Body of pancreas (tissue), 4 donors: ENCODE data around the gene MSI2. TPM values are rescaled to one million over a fixed set of nuclear protein-coding genes. Genes with fewer than 3 reads are reported as not detected.

Experiments
- ATAC-seq: fragments of 150-250 bp; one replicate; pipeline ENCODE4 v1.9.1; 2016
- DNase-seq, 4 donors: peaks; one replicate each; pipeline ENCODE4 v3.0.0-alpha.2; 2019
- H3K27ac ChIP-seq, 4 donors: fragments of 200-600 bp; sonication (generic); 1 replicate in 3 of 4; 2 replicates in 1 of 4; pipeline versions ENCODE4 v1.5.1 to v1.6.1; 2016 to 2019; ENCODE audit warnings: mild to moderate bottlenecking in 1 of 4, mixed read lengths in 1 of 4, moderate library complexity in 1 of 4
- H3K27me3 ChIP-seq, 2 donors: fragments of 200-600 bp; sonication (generic); one replicate each; pipeline ENCODE4 v1.6.0; 2016; ENCODE audit warnings: mild to moderate bottlenecking in 1 of 2
- H3K36me3 ChIP-seq, 2 donors: fragments of 200-600 bp; sonication (generic); replicated peaks in 1 of 2; 2 replicates each; pipeline ENCODE4 v1.5.1; 2016; ENCODE audit warnings: low read depth in 2 of 2; ENCODE audit not compliant: insufficient read depth in 1 of 2
- H3K4me1 ChIP-seq: fragments of 200-600 bp; sonication (generic); one replicate; pipeline ENCODE4 v1.6.0; 2016
- H3K4me3 ChIP-seq, 2 donors: fragments of 200-600 bp; sonication (generic); 1 replicate in 1 of 2; 2 replicates in 1 of 2; pipeline ENCODE4 v1.5.1; 2016 to 2019
- H3K9me3 ChIP-seq, 3 donors: fragments of 200-600 bp; sonication (generic); 1 replicate in 2 of 3; 2 replicates in 1 of 3; pipeline ENCODE4 v1.5.1; 2016
- CTCF ChIP-seq, 7 experiments: fragments of 450-650 bp in 4 of 7; fragments of 200-600 bp in 3 of 7; sonication (generic) in 3 of 7; IDR thresholded peaks; one replicate each; pipeline ENCODE4 v1.5.1; 2016 to 2019; ENCODE audit warnings: antibody characterized with exemption in 7 of 7
- POLR2A ChIP-seq, 3 donors: fragments of 450-650 bp; IDR thresholded peaks; one replicate each; pipeline ENCODE4 v1.6.1; 2016; ENCODE audit warnings: antibody characterized with exemption in 3 of 3, mild to moderate bottlenecking in 2 of 3
- WGBS, 2 donors: methylation state at CpG; one replicate each; pipeline ENCODE4 v1.1.5; 2017; 5-methylcytosine and 5-hydroxymethylcytosine counted together
- intact Hi-C: fragments of 100-400 bp; cut with DNase I; formaldehyde crosslinking; loops from one replicate; pipeline ENCODE4 v1.15.1; 2023
- total RNA-seq, 2 donors: library from RNA; depleted of rRNA; stranded (reverse); fragments of >200 nt; gene quantifications; one replicate each; pipeline ENCODE4 v1.1.0, GENCODE V29; 2016

The MSI2 gene
- total RNA-seq, 2 donors from 2014 or later: 21.1 to 28.5 TPM

GRCh38 chr17:57697197-57697596 lies 440.9 kb downstream of the MSI2 start:
- TF ChIP-seq CTCF (IDR thresholded peaks at IDR 0.05) (no peak), POLR2A (IDR thresholded peaks at IDR 0.05) (no peak)
- H3K36me3 ChIP-seq: no peaks in the 10 kb centered on the region
- WGBS, 2 donors: 87 to 88% methylated on average over 7 of the region's 7 CpGs
- H3K9me3 ChIP-seq: no peaks in the 10 kb centered on the region
- DNase-seq: no peak
- H3K27ac ChIP-seq: no peak overlapping the region
- no peak for ATAC-seq
- no peak overlapping the region for H3K4me3 ChIP-seq
- H3K27me3 ChIP-seq: no peaks in the 10 kb centered on the region
- no peaks in the 10 kb centered on the region for H3K4me1 ChIP-seq
- intact Hi-C loops: no loop called here

DNA sequence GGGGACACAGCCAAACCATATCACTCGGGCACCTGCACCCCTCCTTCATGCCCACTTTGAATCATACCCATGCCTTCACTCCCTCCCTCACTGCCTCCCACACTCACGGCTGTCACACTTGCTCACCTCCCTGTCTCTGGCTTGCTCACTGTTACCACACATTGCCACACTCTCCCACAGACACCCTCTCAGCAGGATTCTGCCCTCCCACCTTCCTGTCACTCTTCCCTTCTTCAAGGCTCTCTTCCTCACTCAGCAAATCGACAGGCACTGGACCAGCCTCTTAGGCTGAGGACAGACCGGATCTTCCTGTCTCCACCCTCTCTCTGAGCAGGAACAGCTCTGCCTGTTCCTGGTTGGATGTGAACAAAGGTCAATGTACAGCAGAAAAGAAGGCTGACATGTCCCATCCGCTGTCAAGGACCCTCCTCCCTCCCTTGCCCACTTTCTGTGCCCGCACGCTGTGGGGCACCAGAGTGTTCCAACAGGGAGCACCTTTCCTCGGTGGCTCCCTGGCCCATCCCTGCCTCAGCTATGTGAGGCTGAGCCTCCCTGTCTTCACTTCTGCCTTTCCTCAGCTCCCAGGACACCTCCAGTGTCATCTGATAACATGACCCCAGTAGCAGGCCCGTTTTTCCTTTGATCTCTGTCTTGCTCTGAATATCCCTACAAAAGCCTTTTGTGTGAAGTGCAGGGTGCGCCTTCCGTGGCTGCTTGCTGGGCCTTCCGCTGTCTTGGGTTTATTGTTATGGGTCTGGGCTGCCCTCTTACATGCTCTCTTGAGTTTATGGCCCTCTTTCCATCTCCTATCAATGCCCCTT lies 441.8 kb downstream of the MSI2 start:
- no peak overlapping the region for H3K4me3 ChIP-seq
- H3K4me1 ChIP-seq: no peaks in the 10 kb centered on the region
- ATAC-seq: no peak
- no peak overlapping the region for H3K27ac ChIP-seq
- 61 to 66% methylated on average over 12 of the region's 12 CpGs for WGBS, 2 donors
- no peaks in the 10 kb centered on the region for H3K36me3 ChIP-seq
- TF ChIP-seq CTCF (IDR thresholded peaks at IDR 0.05) (no peak), POLR2A (IDR thresholded peaks at IDR 0.05) (no peak)
- no peak for DNase-seq
- H3K27me3 ChIP-seq: no peaks in the 10 kb centered on the region
- intact Hi-C loops: no loop called here
- no peaks in the 10 kb centered on the region for H3K9me3 ChIP-seq

GRCh38 chr17:57699751-57700219 lies 443.5 kb downstream of the MSI2 start:
- Histone ChIP-seq H3K36me3 (no peaks in the 10 kb centered on the region), H3K9me3 (no peaks in the 10 kb centered on the region), H3K4me3 (no peak overlapping the region), H3K4me1 (no peaks in the 10 kb centered on the region), H3K27me3 (no peaks in the 10 kb centered on the region), H3K27ac (no peak overlapping the region)
- TF ChIP-seq POLR2A (IDR thresholded peaks at IDR 0.05) (no peak), CTCF (IDR thresholded peaks at IDR 0.05) (no peak)
- DNase-seq (no peak), ATAC-seq (no peak)
- 55 to 72% methylated on average over 6 to 9 of the region's 9 CpGs for WGBS, 2 donors
- intact Hi-C loops: no loop called here

GRCh38 chr17:57701124-57701523 lies 444.8 kb downstream of the MSI2 start:
- 91 to 93% methylated on average over 5 of the region's 5 CpGs for WGBS, 2 donors
- H3K9me3 ChIP-seq: no peaks in the 10 kb centered on the region
- H3K36me3 ChIP-seq: no peaks in the 10 kb centered on the region
- H3K27ac ChIP-seq: no peak overlapping the region
- no peak overlapping the region for H3K4me3 ChIP-seq
- no peak for DNase-seq
- H3K27me3 ChIP-seq: no peaks in the 10 kb centered on the region
- H3K4me1 ChIP-seq: no peaks in the 10 kb centered on the region
- no peak for ATAC-seq
- intact Hi-C loops: no loop called here
- TF ChIP-seq CTCF (IDR thresholded peaks at IDR 0.05): no peak
- TF ChIP-seq POLR2A (IDR thresholded peaks at IDR 0.05): no peak

DNA sequence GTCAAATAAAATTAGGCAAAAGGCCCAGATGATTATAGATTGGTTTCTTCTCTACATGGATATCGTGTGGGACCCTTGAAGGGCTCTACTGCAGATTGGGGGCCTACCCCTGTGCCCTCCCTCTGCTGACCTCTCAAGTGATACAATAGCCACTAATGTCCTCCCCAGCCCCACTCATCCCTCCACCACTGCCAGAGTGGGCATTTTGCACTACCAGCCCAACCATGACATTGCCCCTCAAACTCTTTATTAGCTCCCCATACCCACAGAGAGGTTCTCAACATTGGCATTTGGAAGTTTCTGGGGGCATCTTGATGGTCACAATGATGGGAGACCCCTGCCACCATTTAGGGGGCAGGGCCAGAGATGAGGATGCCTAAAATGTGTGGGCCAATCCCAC lies 446.9 kb downstream of the MSI2 start:
- no peaks in the 10 kb centered on the region for H3K27me3 ChIP-seq
- no peaks in the 10 kb centered on the region for H3K9me3 ChIP-seq
- H3K27ac ChIP-seq: no peak overlapping the region
- no peak for TF ChIP-seq CTCF (IDR thresholded peaks at IDR 0.05)
- no peak for TF ChIP-seq POLR2A (IDR thresholded peaks at IDR 0.05)
- H3K4me3 ChIP-seq: no peak overlapping the region
- no peak for DNase-seq
- 86 to 100% methylated on average over 1 of the region's 1 CpG for WGBS, 2 donors
- intact Hi-C loops: no loop called here
- no peak for ATAC-seq
- H3K4me1 ChIP-seq: no peaks in the 10 kb centered on the region
- no peaks in the 10 kb centered on the region for H3K36me3 ChIP-seq
